CD4-positive, alpha-beta T cell (primary cell): ENCODE measurements around the gene BFAR. TPM values are rescaled to one million over a fixed set of nuclear protein-coding genes. Genes with fewer than 3 reads are reported as not detected.

Experiments
- ATAC-seq: fragments of 200-7000 bp; cut with Tn5 transposase; one replicate; pipeline ENCODE4 v1.10.0; 2022; ENCODE audit warnings: mild to moderate bottlenecking; ENCODE audit not compliant: poor library complexity
- CTCF ChIA-PET: fragments of 350-600 bp; sonication (Branson Sonifier 250); formaldehyde crosslinking; loops from one replicate; lab custom pipeline; 2021; ENCODE audit warnings: antibody characterized with exemption, inconsistent platforms; lab: Charles Lee
- POLR2A ChIA-PET: fragments of 350-600 bp; sonication (Branson Sonifier 250); formaldehyde crosslinking; loops from one replicate; lab custom pipeline; 2021; ENCODE audit warnings: antibody characterized with exemption, inconsistent platforms; lab: Charles Lee
- DNase-seq, 14 experiments: peaks; one replicate each; pipeline ENCODE4 v3.0.0-alpha.2; 2013 to 2020; ENCODE audit warnings: mixed read lengths in 2 of 14
- H3K27ac ChIP-seq, 2 donors: one replicate each; pipeline versions ENCODE4 v1.5.1 to v1.7.0; 2013; ENCODE audit warnings: low read length in 2 of 2, low read depth in 1 of 2, mild to moderate bottlenecking in 1 of 2
- H3K27me3 ChIP-seq, 2 experiments: 1 replicate in 1 of 2; 2 replicates in 1 of 2; pipeline versions ENCODE4 v1.6.1 to v1.7.0; 2013; ENCODE audit warnings: low read length in 2 of 2, control low read depth in 1 of 2, mild to moderate bottlenecking in 1 of 2, moderate library complexity in 1 of 2; ENCODE audit not compliant: insufficient read depth in 2 of 2, control insufficient read depth in 1 of 2
- H3K36me3 ChIP-seq: one replicate; pipeline ENCODE4 v1.6.1; 2013; ENCODE audit warnings: low read length, control low read depth; ENCODE audit not compliant: insufficient read depth
- H3K4me1 ChIP-seq: one replicate; pipeline ENCODE4 v1.6.1; 2013; ENCODE audit warnings: low read length, control low read depth; ENCODE audit not compliant: insufficient read depth
- H3K4me3 ChIP-seq: one replicate; pipeline ENCODE4 v1.5.1; 2013; ENCODE audit warnings: mild to moderate bottlenecking, low read length, moderate library complexity
- H3K9me3 ChIP-seq, 2 experiments: 1 replicate in 1 of 2; 2 replicates in 1 of 2; pipeline versions ENCODE4 v1.6.1 to v1.7.0; 2013; ENCODE audit warnings: low read length in 2 of 2, mild to moderate bottlenecking in 2 of 2, control low read depth in 1 of 2, moderate library complexity in 1 of 2; ENCODE audit not compliant: control insufficient read depth in 1 of 2, insufficient read depth in 1 of 2
- H3K27ac Mint-ChIP-seq: one replicate; pipeline ENCODE4 v1.8.0; 2020; ENCODE audit warnings: mixed read lengths
- H3K27me3 Mint-ChIP-seq: one replicate; pipeline ENCODE4 v1.8.0; 2021; ENCODE audit warnings: mixed read lengths
- H3K36me3 Mint-ChIP-seq: one replicate; pipeline ENCODE4 v1.8.0; 2021; ENCODE audit warnings: low read depth, mixed read lengths
- H3K4me1 Mint-ChIP-seq: one replicate; pipeline ENCODE4 v1.8.0; 2021; ENCODE audit warnings: low read depth, mixed read lengths
- H3K4me3 Mint-ChIP-seq: one replicate; pipeline ENCODE4 v1.8.0; 2020; ENCODE audit warnings: mild to moderate bottlenecking, mixed read lengths
- H3K9me3 Mint-ChIP-seq: one replicate; pipeline ENCODE4 v1.8.0; 2020; ENCODE audit warnings: mixed read lengths
- intact Hi-C, 2 experiments: fragments of 100-400 bp; cut with DNase I in 1 of 2; cut with micrococcal nuclease in 1 of 2; formaldehyde crosslinking; loops; one replicate each; pipeline versions ENCODE4 v1.15.1 to v1.9.0; 2023 to 2025; cut with DNase I, micrococcal nuclease
- total RNA-seq, 174 experiments: library from RNA in 2 of 174; stranded (reverse) in 2 of 174; gene quantifications; one replicate each; pipeline ENCODE4 v1.2.3 and lab custom pipeline; 2021 to 2026
- TF ChIP-seq, protein P1 (sequence below): fragments of 200-600 bp; IDR thresholded peaks from one replicate; pipeline ENCODE4 v1.8.0; 2022; ENCODE audit warnings: antibody characterized with exemption, mild to moderate bottlenecking

Gene BFAR
- total RNA-seq, 2 experiments from 2014 or later: 36.9 to 37.6 TPM

DNA sequence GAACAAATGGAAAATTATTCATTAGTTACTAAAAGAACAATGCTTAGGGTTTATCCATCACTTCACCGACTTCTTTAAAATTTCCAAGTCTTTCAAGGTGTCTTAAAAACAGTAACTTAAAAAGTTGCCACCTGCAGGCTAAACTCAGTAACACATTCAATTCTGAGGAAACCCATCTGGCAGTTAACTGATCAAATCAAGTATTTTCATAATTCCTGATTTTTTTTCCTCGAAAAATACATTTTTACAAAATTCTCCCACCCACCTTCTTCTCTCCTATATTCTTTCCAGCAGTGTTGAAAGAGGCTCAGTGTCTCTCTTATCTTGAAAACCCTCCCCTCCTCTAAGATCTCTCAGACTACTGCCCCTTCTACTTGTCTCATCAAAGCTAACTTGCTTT is 32.6 kb upstream of the BFAR start:
- POLR2A ChIA-PET: interaction anchor here (1.1 kb wide), 1 partner anchor 32 kb away, joined by 3 read pairs; the partner anchor contains the start of gene BFAR
- Histone ChIP-seq H3K4me1 (no peaks in the 10 kb centered on the region), H3K27me3 (no peaks in the 10 kb centered on the region), H3K27ac (no peak overlapping the region), H3K36me3 (peaks cover 61% of the 10 kb centered on the region), H3K9me3 (no peaks in the 10 kb centered on the region), H3K4me3 (no peak overlapping the region)
- ATAC-seq (no peak), DNase-seq (peak in 3 of 14 experiments; percentile 14 to 35 (median 31))
- TF ChIP-seq, protein P1, sequence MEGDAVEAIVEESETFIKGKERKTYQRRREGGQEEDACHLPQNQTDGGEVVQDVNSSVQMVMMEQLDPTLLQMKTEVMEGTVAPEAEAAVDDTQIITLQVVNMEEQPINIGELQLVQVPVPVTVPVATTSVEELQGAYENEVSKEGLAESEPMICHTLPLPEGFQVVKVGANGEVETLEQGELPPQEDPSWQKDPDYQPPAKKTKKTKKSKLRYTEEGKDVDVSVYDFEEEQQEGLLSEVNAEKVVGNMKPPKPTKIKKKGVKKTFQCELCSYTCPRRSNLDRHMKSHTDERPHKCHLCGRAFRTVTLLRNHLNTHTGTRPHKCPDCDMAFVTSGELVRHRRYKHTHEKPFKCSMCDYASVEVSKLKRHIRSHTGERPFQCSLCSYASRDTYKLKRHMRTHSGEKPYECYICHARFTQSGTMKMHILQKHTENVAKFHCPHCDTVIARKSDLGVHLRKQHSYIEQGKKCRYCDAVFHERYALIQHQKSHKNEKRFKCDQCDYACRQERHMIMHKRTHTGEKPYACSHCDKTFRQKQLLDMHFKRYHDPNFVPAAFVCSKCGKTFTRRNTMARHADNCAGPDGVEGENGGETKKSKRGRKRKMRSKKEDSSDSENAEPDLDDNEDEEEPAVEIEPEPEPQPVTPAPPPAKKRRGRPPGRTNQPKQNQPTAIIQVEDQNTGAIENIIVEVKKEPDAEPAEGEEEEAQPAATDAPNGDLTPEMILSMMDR: peak; percentile 31
- intact Hi-C loops: loop anchor here (1.0 to 10.0 kb wide), 4 partner anchors 297 to 677 kb away; partner anchors contain the start of gene ERCC4 (in 1 of the 2)
- H3K27ac Mint-ChIP-seq: no peak overlapping the region
- CTCF ChIA-PET: interaction anchor here (0.8 to 1.9 kb wide), 3 partner anchors 10 to 351 kb away, joined by 3 to 6 read pairs (median 3); no protein-coding TSS in a partner anchor
- H3K4me3 Mint-ChIP-seq: no peak overlapping the region
- no peaks in the 10 kb centered on the region for H3K27me3 Mint-ChIP-seq
- peaks cover 85% of the 10 kb centered on the region for H3K36me3 Mint-ChIP-seq
- H3K4me1 Mint-ChIP-seq: no peaks in the 10 kb centered on the region
- H3K9me3 Mint-ChIP-seq: no peaks in the 10 kb centered on the region

DNA sequence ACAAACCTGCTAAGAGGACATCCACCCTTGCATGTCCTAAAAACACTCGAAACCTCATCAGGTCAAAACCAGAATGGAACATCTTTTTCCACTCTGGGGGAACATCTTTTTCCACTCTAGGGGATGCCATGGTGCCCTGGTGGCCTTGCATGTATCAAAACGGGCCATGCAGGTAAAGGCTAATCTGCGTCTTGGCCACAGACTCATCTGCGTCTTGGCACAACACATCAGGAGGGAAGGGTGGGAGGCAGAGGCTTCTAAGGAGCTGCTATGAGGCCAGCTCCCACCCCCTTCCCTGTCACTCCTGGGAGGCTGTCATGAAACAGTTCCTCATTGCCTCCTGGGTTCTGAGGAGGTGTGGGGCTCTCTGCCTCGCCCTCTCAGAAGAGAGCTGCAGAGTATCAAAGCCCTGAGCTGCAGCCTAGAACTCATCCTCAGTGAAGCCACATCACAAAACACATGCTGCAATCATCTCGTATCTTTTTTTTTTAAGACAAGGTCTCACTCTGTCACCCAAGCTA is 30.2 kb upstream of the BFAR start:
- H3K27ac Mint-ChIP-seq: no peak overlapping the region
- H3K4me1 Mint-ChIP-seq: no peaks in the 10 kb centered on the region
- intact Hi-C loops: loop anchor here in 1 of 2 experiments (10.0 kb wide), 1 partner anchor 678 kb away; the partner anchor contains the start of gene ERCC4

DNA sequence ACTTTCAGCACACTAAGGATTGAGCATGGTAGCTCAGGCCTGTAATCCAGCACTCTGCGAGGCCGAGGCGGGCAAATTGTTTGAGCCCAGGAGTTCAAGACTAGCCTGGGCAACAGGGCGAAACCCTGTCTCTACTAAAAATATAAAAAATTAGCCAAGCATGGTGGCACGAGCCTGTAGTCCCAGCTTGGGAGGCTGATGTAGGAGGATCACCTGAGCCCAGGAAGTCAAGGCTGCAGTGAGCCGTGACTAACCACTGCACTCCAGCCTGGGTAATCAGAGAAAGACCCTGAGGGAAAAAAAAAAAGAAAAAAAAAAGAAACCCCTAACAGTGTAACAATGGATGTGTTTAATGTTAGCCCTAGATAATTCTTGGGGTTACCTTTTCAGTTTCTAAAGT is 26.6 kb upstream of the BFAR start:
- peaks cover 85% of the 10 kb centered on the region for H3K36me3 ChIP-seq
- no peak overlapping the region for H3K27ac ChIP-seq
- DNase-seq (no peak), ATAC-seq (no peak)
- no peaks in the 10 kb centered on the region for H3K4me1 ChIP-seq
- ChIA-PET POLR2A (no interaction called here), CTCF (no interaction called here)
- Mint-ChIP-seq H3K4me1 (no peaks in the 10 kb centered on the region), H3K4me3 (no peak overlapping the region), H3K27me3 (no peaks in the 10 kb centered on the region), H3K9me3 (no peaks in the 10 kb centered on the region), H3K36me3 (peaks cover 85% of the 10 kb centered on the region), H3K27ac (no peak overlapping the region)
- no peak overlapping the region for H3K4me3 ChIP-seq
- H3K9me3 ChIP-seq: no peaks in the 10 kb centered on the region
- no peaks in the 10 kb centered on the region for H3K27me3 ChIP-seq
- intact Hi-C loops: loop anchor here in 1 of 2 experiments (10.0 kb wide), 1 partner anchor 681 kb away; the partner anchor contains the start of gene ERCC4
- TF ChIP-seq, protein P1: no peak

More for the DNA sequence above, 30.2 kb upstream of the BFAR start:
- no peaks in the 10 kb centered on the region for H3K4me1 ChIP-seq
- ChIA-PET CTCF (no interaction called here), POLR2A (no interaction called here)
- no peaks in the 10 kb centered on the region for H3K27me3 ChIP-seq
- TF ChIP-seq, protein P1: no peak
- H3K27ac ChIP-seq: no peak overlapping the region
- H3K9me3 ChIP-seq: no peaks in the 10 kb centered on the region
- H3K4me3 Mint-ChIP-seq: no peak overlapping the region
- H3K36me3 Mint-ChIP-seq: peaks cover 86% of the 10 kb centered on the region
- DNase-seq: no peak
- peaks cover 68% of the 10 kb centered on the region for H3K36me3 ChIP-seq
- no peak for ATAC-seq
- H3K4me3 ChIP-seq: no peak overlapping the region
- no peaks in the 10 kb centered on the region for H3K9me3 Mint-ChIP-seq
- H3K27me3 Mint-ChIP-seq: no peaks in the 10 kb centered on the region
